ENCODE results near the gene TFAP2E. TPM values are rescaled to one million over a fixed set of nuclear protein-coding genes. Genes with fewer than 3 reads are reported as not detected.

TFAP2E gene
- total RNA-seq, 5 donors from 2014 or later (not counting 1 experiment from before 2014, with no cell fraction given) = 2.8 to 4.6 (median 3.1) TPM

DNA sequence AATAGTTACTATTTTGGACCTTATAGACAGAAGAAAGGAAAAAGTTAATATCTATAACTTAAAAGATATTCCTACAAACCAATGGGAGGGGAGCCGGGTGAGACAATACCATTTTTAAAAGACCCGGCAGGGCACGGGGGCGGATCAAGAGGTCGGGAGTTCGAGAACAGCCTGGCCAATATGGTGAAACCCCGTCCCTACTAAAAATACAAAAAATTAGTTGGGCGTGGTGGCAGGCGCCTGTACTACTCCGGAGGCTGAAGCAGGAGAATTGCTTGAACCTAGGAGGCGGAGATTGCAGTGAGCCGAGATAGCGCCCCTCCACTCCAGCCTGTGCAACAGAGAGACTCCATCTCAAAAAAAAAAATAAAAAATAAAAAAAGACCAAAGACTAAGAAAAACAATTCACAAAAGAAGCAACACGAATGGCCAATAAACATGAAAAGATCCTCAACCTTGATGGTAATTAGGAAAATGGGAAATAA, 69.4 kb downstream of the TFAP2E start:
- H3K36me3 ChIP-seq (ENCODE audit: control insufficient read depth in 2 of 2, extremely low read depth in 1 of 2, insufficient read depth in 1 of 2, low read length in 1 of 2) = no peaks in the 10 kb centered on the region
- 13% methylated on average over 3 of the region's 14 CpGs for WGBS (ENCODE audit: insufficient coverage)
- H3K4me3 Mint-ChIP-seq = peak overlapping the region; percentile 97 to 100 (median 100)
- H3K27ac ChIP-seq (ENCODE audit: low read length) = no peak overlapping the region
- H3K27me3 ChIP-seq (replicated peaks in 1 of 2; ENCODE audit: control insufficient read depth in 2 of 2, extremely low read depth in 1 of 2, insufficient read depth in 2 of 2, low read length in 1 of 2) = peaks cover 9 to 12% of the 10 kb centered on the region in 2 experiments
- H3K9me3 Mint-ChIP-seq = no peaks in the 10 kb centered on the region
- peaks cover 21 to 24% of the 10 kb centered on the region in 2 donors for H3K27me3 Mint-ChIP-seq
- peak overlapping the region in 1 of 2 donors; percentile 78 for H3K4me3 ChIP-seq (ENCODE audit: control insufficient read depth in 1 of 2, extremely low read depth in 1 of 2, low read length in 1 of 2)
- POLR2A ChIA-PET = interaction anchor here in 1 of 2 donors (0.6 kb wide), 1 partner anchor 232 kb away, joined by 3 read pairs; no protein-coding TSS in a partner anchor
- H3K4me1 Mint-ChIP-seq = peaks cover 33 to 43% (median 35%) of the 10 kb centered on the region in 3 donors
- CTCF ChIA-PET = interaction anchor here in 1 of 2 donors (0.9 kb wide), 1 partner anchor 87 kb away, joined by 5 read pairs; no protein-coding TSS in a partner anchor
- H3K27ac Mint-ChIP-seq = peak overlapping the region; percentile 98 to 99
- H3K36me3 Mint-ChIP-seq = no peaks in the 10 kb centered on the region
- ATAC-seq (replicated peaks in 1 of 4) (no peak), DNase-seq (peak in 1 of 35 experiments; percentile 1)
- peaks cover 12 to 18% of the 10 kb centered on the region in 2 experiments for H3K4me1 ChIP-seq (ENCODE audit: control insufficient read depth in 1 of 2, extremely low read depth in 1 of 2, insufficient read depth in 2 of 2, low read length in 2 of 2)
- H3K9me3 ChIP-seq = no peaks in the 10 kb centered on the region

GRCh38 chr1:35644204-35644603, 71.1 kb downstream of the TFAP2E start:
- Mint-ChIP-seq H3K36me3 (no peaks in the 10 kb centered on the region), H3K27ac (no peak overlapping the region), H3K4me1 (peaks cover 20 to 29% (median 21%) of the 10 kb centered on the region in 3 donors), H3K27me3 (peaks cover 21 to 24% of the 10 kb centered on the region in 2 donors), H3K9me3 (no peaks in the 10 kb centered on the region), H3K4me3 (no peak overlapping the region)
- H3K4me3 ChIP-seq (ENCODE audit: control insufficient read depth in 1 of 2, extremely low read depth in 1 of 2, low read length in 1 of 2) = no peak overlapping the region
- DNase-seq = no peak
- H3K9me3 ChIP-seq = no peaks in the 10 kb centered on the region
- ChIA-PET POLR2A (interaction anchor here in 1 of 2 donors (0.5 kb wide), 1 partner anchor 435 kb away, joined by 4 read pairs; no protein-coding TSS in a partner anchor), CTCF (no interaction called here)
- ATAC-seq (replicated peaks in 1 of 4) = no peak
- no peaks in the 10 kb centered on the region for H3K36me3 ChIP-seq (ENCODE audit: control insufficient read depth in 2 of 2, extremely low read depth in 1 of 2, insufficient read depth in 1 of 2, low read length in 1 of 2)
- 69% methylated on average over 2 of the region's 2 CpGs for WGBS (ENCODE audit: insufficient coverage)
- peaks cover 12% of the 10 kb centered on the region in 2 experiments for H3K4me1 ChIP-seq (ENCODE audit: control insufficient read depth in 1 of 2, extremely low read depth in 1 of 2, insufficient read depth in 2 of 2, low read length in 2 of 2)
- H3K27me3 ChIP-seq (replicated peaks in 1 of 2; ENCODE audit: control insufficient read depth in 2 of 2, extremely low read depth in 1 of 2, insufficient read depth in 2 of 2, low read length in 1 of 2) = peaks cover 9 to 12% of the 10 kb centered on the region in 2 experiments
- no peak overlapping the region for H3K27ac ChIP-seq (ENCODE audit: low read length)

Other genes with a start within 250 kb of the TFAP2E start
- gene KIAA0319L, start 15.9 kb upstream of the TFAP2E start, total RNA-seq = 10 to 100 TPM; 60.8 to 73.7 (median 63.7) TPM
- gene NCDN, start 15.5 kb upstream of the TFAP2E start, total RNA-seq = 10 to 100 TPM; 19.8 to 34.0 (median 31.4) TPM
- 10 to 100 TPM; 26.3 to 37.7 (median 27.1) TPM for gene PSMB2, start 68.2 kb downstream of the TFAP2E start, total RNA-seq
- gene C1orf216, start 145.6 kb downstream of the TFAP2E start, total RNA-seq = 10 to 100 TPM in 1 of 5 donors, 1 to 10 TPM in 4; 4.1 to 10.7 (median 7.3) TPM
- gene CLSPN, start 196.7 kb downstream of the TFAP2E start, total RNA-seq = 1 to 10 TPM in 3 of 5 donors, under 1 TPM in 2; 0.61 to 2.4 (median 1.4) TPM
- gene AGO4, start 234.7 kb downstream of the TFAP2E start, total RNA-seq = 10 to 100 TPM; 11.5 to 29.7 (median 18.9) TPM